ENCODE results near the gene EGR2. TPM values are rescaled to one million over a fixed set of nuclear protein-coding genes. Genes with fewer than 3 reads are reported as not detected.

EGR2 gene
- polyA plus RNA-seq, 2 of the 4 experiments (the other 2 are of a cell fraction), result 4.4 TPM; not detected in 1

- DNase-seq (ENCODE audit: low read depth in 1 of 2, low spot score in 1 of 2), result no peak
- ChIA-PET POLR2A (no interaction called here), CTCF (no interaction called here)
- Histone ChIP-seq H3K27ac (no peak overlapping the region), H3K4me3 (no peak overlapping the region), H3K4me2 (no peak overlapping the region), H3K4me1 (no peaks in the 10 kb centered on the region), H3K9me3 (no peaks in the 10 kb centered on the region)
- no peak for ATAC-seq
- TF ChIP-seq E2F6 (IDR thresholded peaks at IDR 0.05; ENCODE audit: borderline replicate concordance, low read depth), result no peak
- TF ChIP-seq JUNB (IDR thresholded peaks at IDR 0.05), result no peak
- no peak for TF ChIP-seq REST (IDR thresholded peaks at IDR 0.05)
- TF ChIP-seq KDM5A (IDR thresholded peaks at IDR 0.05), result no peak
- no peak for TF ChIP-seq EHF (CRISPR knock-in tag; IDR thresholded peaks at IDR 0.05)
- TF ChIP-seq KDM1A (IDR thresholded peaks at IDR 0.05; ENCODE audit: low read depth), result no peak
- no peak for TF ChIP-seq NPAS2 (CRISPR knock-in tag; IDR thresholded peaks at IDR 0.05; ENCODE audit: borderline replicate concordance)
- TF ChIP-seq RCOR1 (IDR thresholded peaks at IDR 0.05; ENCODE audit: low read depth, low read length), result no peak
- TF ChIP-seq HMGXB4 (CRISPR knock-in tag; IDR thresholded peaks at IDR 0.05; ENCODE audit: borderline replicate concordance), result no peak
- no peak for TF ChIP-seq CHD2 (IDR thresholded peaks at IDR 0.05; ENCODE audit: low read length, partially characterized antibody)
- TF ChIP-seq EP300 (IDR thresholded peaks at IDR 0.05), result no peak
- no peak for TF ChIP-seq CTCF (IDR thresholded peaks at IDR 0.05)
- no peak for TF ChIP-seq ATOH8 (CRISPR knock-in tag; IDR thresholded peaks at IDR 0.05; ENCODE audit: low read depth)
- TF ChIP-seq ELK1 (IDR thresholded peaks at IDR 0.05; ENCODE audit: low read depth, low read length), result no peak
- TF ChIP-seq HDAC2 (IDR thresholded peaks at IDR 0.05), result no peak
- no peak for TF ChIP-seq EHMT2 (IDR thresholded peaks at IDR 0.05; ENCODE audit: low read depth)
- TF ChIP-seq POLR2A (IDR thresholded peaks at IDR 0.05; ENCODE audit: low read length), result no peak
- TF ChIP-seq ZNF302 (CRISPR knock-in tag; IDR thresholded peaks at IDR 0.05), result no peak
- no peak for TF ChIP-seq CBX8 (IDR thresholded peaks at IDR 0.05)
- no peak for TF ChIP-seq NR3C1 (IDR thresholded peaks at IDR 0.05)
- no peak for FAIRE-seq
- 64% methylated on average over 3 of the region's 3 CpGs for WGBS (ENCODE audit: missing lambda C conversion rate)
These were observed 49.8 kb downstream of the EGR2 start for GRCh38 chr10:62766386-62766785.
